ENCODE results near the gene MTTP. TPM values are rescaled to one million over a fixed set of nuclear protein-coding genes. Genes with fewer than 3 reads are reported as not detected.
A peak's percentile ranks its signal among the peaks of the same experiment; 100 is the strongest.

Gene MTTP
- total RNA-seq, 1 donor from 2014 or later = not detected

- Histone ChIP-seq H3K27ac (no peak overlapping the region), H3K4me3 (no peak overlapping the region), H3K36me3 (no peaks in the 10 kb centered on the region), H3K27me3 (no peaks in the 10 kb centered on the region), H3K4me1 (no peaks in the 10 kb centered on the region), H3K9me3 (no peaks in the 10 kb centered on the region)
- TF ChIP-seq POLR2A (IDR thresholded peaks at IDR 0.05) (no peak), POLR2AphosphoS5 (IDR thresholded peaks at IDR 0.05; ENCODE audit: insufficient read depth in 1 of 2, low read depth in 1 of 2) (no peak), CTCF (IDR thresholded peaks at IDR 0.05) (no peak)
- intact Hi-C loops (cut with DNase I) = no loop called here
- DNase-seq (ENCODE audit: extremely low spot score in 2 of 2) = no peak
Observed at GRCh38 chr4:99629962-99630554, 55.4 kb downstream of the MTTP start.

GRCh38 chr4:99630857-99631360 is 56.3 kb downstream of the MTTP start:
- Histone ChIP-seq H3K4me1 (no peaks in the 10 kb centered on the region), H3K27ac (no peak overlapping the region), H3K9me3 (no peaks in the 10 kb centered on the region), H3K4me3 (no peak overlapping the region), H3K27me3 (no peaks in the 10 kb centered on the region), H3K36me3 (no peaks in the 10 kb centered on the region)
- intact Hi-C loops (cut with DNase I) = no loop called here
- TF ChIP-seq POLR2AphosphoS5 (IDR thresholded peaks at IDR 0.05; ENCODE audit: insufficient read depth in 1 of 2, low read depth in 1 of 2) (no peak), POLR2A (IDR thresholded peaks at IDR 0.05) (no peak), CTCF (IDR thresholded peaks at IDR 0.05) (no peak)
- DNase-seq (ENCODE audit: extremely low spot score in 2 of 2) = no peak

- intact Hi-C loops (cut with DNase I) = no loop called here
- Histone ChIP-seq H3K27me3 (no peaks in the 10 kb centered on the region), H3K27ac (no peak overlapping the region), H3K9me3 (no peaks in the 10 kb centered on the region), H3K4me3 (no peak overlapping the region), H3K36me3 (no peaks in the 10 kb centered on the region), H3K4me1 (no peaks in the 10 kb centered on the region)
- no peak for TF ChIP-seq POLR2A (IDR thresholded peaks at IDR 0.05)
- peak in 1 of 2 donors; percentile 33 for TF ChIP-seq POLR2AphosphoS5 (IDR thresholded peaks at IDR 0.05; ENCODE audit: insufficient read depth in 1 of 2, low read depth in 1 of 2)
- DNase-seq (ENCODE audit: extremely low spot score in 2 of 2) = no peak
Observed at GRCh38 chr4:99633772-99634171, 59.1 kb downstream of the MTTP start.

- no peak overlapping the region for H3K27ac ChIP-seq
- H3K36me3 ChIP-seq = no peaks in the 10 kb centered on the region
- H3K4me1 ChIP-seq = no peaks in the 10 kb centered on the region
- H3K4me3 ChIP-seq = no peak overlapping the region
- TF ChIP-seq POLR2AphosphoS5 (IDR thresholded peaks at IDR 0.05; ENCODE audit: insufficient read depth in 1 of 2, low read depth in 1 of 2) = no peak
- no peak for TF ChIP-seq POLR2A (IDR thresholded peaks at IDR 0.05)
- no peak for TF ChIP-seq CTCF (IDR thresholded peaks at IDR 0.05)
- H3K27me3 ChIP-seq = no peaks in the 10 kb centered on the region
- no peak for DNase-seq (ENCODE audit: extremely low spot score in 2 of 2)
- intact Hi-C loops (cut with DNase I) = no loop called here
- H3K9me3 ChIP-seq = no peaks in the 10 kb centered on the region
Observed at GRCh38 chr4:99634742-99635360, 60.2 kb downstream of the MTTP start.

GRCh38 chr4:99635601-99636000 is 61.0 kb downstream of the MTTP start:
- no peak for DNase-seq (ENCODE audit: extremely low spot score in 2 of 2)
- Histone ChIP-seq H3K36me3 (no peaks in the 10 kb centered on the region), H3K4me3 (no peak overlapping the region), H3K4me1 (no peaks in the 10 kb centered on the region), H3K27ac (no peak overlapping the region), H3K9me3 (no peaks in the 10 kb centered on the region), H3K27me3 (no peaks in the 10 kb centered on the region)
- TF ChIP-seq POLR2AphosphoS5 (IDR thresholded peaks at IDR 0.05; ENCODE audit: insufficient read depth in 1 of 2, low read depth in 1 of 2) = no peak
- no peak for TF ChIP-seq POLR2A (IDR thresholded peaks at IDR 0.05)
- TF ChIP-seq CTCF (IDR thresholded peaks at IDR 0.05) = no peak
- intact Hi-C loops (cut with DNase I) = no loop called here
